Activated CD4-positive, alpha-beta T cell treated with anti-CD3 and anti-CD28 coated beads, Interleukin-2, amount 50 U/mL, for 24 hours (primary cell): ENCODE results near the gene MPG.
"Not testable (repeated sequence)": the region's sequence is repeated elsewhere in the genome, so short reads cannot be mapped to it uniquely, and the experiment has no call there.

Experiments
- DNase-seq, 2 donors: peaks; one replicate each; pipeline ENCODE4 v3.0.0-alpha.2; 2020; ENCODE audit warnings: low read depth in 1 of 2, low spot score in 1 of 2

The MPG gene, protein sequence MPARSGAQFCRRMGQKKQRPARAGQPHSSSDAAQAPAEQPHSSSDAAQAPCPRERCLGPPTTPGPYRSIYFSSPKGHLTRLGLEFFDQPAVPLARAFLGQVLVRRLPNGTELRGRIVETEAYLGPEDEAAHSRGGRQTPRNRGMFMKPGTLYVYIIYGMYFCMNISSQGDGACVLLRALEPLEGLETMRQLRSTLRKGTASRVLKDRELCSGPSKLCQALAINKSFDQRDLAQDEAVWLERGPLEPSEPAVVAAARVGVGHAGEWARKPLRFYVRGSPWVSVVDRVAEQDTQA

DNA sequence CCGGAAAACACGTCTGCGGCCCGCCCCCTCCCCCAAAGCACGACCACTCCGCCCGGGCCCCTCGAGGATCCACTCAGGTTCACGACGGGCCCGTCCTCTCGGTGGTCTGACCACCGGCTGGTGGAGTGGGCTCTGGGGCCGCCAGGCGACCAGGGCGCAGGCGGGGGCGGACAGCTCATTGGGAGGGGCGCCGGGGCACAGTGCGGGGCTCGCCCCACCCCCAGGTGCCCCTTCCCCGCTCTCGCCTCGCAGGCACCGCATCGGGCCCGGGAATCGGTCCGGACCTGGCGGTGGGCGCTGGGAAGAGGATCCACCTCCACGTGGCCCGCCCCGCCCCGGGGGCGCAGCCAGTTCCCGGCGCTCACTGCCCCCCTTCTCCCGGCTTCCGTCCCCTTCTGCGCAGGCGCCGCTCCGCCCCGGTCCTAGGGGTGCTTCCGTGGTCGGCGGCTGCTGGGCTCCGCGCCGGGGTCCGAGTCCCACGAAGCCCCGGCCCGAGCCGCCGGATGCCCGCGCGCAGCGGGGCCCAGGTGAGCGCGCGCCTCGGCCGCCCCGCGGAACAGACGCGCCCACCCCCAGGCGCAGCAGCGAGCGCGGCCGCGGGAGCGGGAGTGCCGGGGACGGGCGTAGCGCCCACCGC is at the start of gene MPG:
Gene MPG, plus strand, starts transcription at position 419 of the 637 bp plus-strand sequence. Its CDS starts 85 bp downstream, at position 504.
- peak; percentile 67 to 70 for DNase-seq

DNA sequence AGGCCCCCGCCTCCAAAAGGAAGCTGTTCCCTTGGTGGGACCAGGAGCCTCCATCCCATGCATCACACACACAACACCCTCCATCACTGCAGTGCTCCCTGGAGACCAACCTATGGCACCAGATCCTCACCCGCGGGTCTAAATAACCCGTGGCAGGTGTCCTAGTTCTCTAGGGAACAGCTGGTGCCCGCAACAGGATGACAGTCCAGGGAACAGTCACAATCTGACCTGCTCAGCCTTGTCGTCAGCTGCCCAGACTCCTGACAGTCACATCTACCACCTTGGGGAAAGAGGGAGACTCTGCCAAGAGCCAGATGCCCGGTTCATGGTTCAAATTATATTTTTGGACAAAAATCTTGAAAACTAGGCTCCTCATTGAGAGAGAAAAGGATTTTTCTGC is 47.4 kb upstream of the MPG start:
- DNase-seq = not testable (repeated sequence)

DNA sequence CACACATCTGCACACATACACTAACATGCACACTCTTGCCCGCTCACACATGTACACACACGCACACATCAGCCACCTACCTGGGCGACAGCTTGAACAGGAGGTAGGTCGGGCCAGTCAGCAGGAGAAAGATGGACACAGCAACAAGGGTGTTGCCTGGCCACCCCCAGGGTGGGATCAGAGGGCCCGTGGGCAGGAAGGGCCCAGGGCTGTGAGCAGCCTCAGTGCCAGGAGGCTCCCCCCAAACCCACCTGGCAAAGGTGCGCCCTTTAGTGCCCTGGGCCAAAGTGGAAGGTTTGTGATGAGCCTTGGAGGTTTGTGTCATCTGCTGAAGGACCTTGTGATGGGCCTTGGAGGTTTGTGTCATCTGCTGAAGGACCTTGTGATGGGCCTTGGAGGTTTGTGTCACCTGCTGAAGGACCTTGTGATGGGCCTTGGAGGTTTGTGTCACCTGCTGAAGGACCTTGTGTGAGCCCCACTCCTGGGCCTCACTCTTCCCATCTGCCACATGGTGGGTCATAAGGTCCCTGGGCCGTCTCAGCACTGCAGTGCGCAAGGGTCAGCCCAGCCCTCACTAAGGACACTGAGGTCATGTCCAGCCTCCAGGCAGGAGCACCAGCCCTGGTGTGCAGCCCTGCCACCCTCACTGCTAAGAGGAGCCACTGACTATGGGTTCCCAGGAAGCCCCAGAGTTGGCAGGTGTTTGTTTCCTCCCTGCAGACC is 44.7 kb upstream of the MPG start:
- not testable (repeated sequence) for DNase-seq

- DNase-seq = no peak
Observed at GRCh38 chr16:33877-34647, 44.0 kb upstream of the MPG start.

DNA sequence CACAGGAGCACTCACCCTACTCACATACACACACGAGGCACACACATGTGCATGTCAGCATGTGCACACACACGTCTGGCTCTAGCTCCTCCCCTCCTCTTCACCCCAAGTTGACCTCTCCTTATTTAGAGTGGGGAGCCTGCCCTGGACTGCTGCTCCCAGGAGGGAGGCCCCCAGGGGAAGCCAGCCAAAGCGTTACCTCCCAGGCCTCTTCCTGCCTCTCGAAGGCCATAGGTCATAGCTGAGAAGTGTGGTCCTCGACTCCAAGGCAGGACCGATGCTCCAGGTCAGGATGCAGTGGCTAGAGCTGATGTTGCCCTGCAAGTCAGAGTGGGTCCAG is 43.4 kb upstream of the MPG start:
- DNase-seq = no peak

DNA sequence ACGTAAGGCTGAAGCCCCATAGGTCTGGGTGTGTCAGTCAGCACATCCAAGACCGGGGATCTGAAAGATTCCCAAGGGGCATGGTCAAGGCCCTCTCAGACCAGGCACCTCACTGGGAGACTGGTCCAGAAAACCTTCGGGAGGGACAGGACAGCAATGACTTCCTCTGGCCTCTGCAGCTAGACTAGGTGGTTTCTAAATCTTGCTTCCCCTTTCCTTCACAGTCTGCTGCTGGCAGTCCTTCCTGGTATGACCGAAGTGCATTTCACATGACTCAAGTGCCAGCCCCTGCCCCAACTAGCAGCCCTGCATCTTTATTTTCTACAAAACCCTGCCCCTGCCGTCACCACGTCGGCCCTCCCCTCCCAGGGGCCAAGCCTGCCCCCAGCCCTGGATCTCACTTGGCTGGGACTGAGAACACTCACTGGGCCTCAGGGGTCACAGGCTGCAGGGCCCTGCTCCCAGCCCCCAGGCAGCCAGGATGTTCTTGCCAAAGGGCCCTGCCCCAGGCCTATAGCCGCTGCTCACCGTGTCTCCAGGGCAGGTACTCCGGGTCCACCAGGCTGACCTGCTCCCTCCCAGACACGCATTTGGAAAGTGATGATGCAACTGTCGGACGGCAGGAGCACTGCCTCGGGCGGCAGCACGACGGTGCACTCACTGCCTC is 42.9 kb upstream of the MPG start:
- no peak for DNase-seq

GRCh38 chr16:35678-36305 is 42.2 kb upstream of the MPG start:
- DNase-seq = no peak

- no peak for DNase-seq
Observed at GRCh38 chr16:36336-36984, 41.6 kb upstream of the MPG start.

- DNase-seq = no peak
Observed at GRCh38 chr16:37511-37910, 40.5 kb upstream of the MPG start.

- not testable (repeated sequence) for DNase-seq
Observed at GRCh38 chr16:38206-38605, 39.8 kb upstream of the MPG start.

- DNase-seq = peak in 1 of 2 donors; percentile 16
Observed at GRCh38 chr16:38941-39892, 38.8 kb upstream of the MPG start.

- DNase-seq = no peak
Observed at GRCh38 chr16:41439-42068, 36.5 kb upstream of the MPG start.

DNA sequence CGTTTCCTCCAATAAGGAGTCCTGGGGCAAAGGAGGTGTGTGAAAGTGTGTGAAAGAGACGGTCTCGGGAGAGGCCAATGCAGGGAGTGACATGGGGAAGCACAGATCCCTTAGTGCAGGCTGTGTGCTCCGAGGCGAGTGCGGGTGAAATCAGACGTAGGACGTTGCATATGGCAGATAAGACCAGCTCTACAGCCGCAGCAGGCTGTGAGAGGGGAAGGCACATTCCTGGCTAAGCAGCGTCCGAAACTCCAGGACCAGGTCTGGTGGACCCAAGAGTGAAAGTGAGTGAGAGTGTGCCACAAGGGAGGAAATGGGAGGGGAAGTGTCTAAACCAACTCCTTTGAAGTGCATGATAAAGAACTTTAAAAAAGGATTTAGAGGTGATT is 36.0 kb upstream of the MPG start:
- no peak for DNase-seq

DNA sequence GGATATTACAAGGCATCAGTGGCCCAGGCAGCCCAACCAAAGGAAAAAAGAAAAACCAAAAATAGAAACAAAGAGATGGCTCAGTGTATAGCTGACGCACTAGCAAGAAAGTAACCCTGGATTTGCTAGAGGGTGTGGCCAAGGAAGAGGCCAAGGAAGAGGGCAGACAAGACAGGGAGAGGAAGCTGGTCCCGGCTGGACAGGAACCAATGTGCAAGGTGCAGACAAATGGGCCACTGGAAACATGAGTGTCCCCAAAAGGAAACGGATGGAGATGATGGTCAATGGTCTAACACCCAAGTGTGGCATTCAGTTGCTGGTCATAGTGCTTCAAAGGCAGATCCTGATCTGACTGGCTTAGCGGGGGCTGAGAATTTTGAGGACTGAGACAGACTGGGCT is 35.3 kb upstream of the MPG start:
- no peak for DNase-seq

- no peak for DNase-seq
Observed at GRCh38 chr16:43294-43693, 34.7 kb upstream of the MPG start.

DNA sequence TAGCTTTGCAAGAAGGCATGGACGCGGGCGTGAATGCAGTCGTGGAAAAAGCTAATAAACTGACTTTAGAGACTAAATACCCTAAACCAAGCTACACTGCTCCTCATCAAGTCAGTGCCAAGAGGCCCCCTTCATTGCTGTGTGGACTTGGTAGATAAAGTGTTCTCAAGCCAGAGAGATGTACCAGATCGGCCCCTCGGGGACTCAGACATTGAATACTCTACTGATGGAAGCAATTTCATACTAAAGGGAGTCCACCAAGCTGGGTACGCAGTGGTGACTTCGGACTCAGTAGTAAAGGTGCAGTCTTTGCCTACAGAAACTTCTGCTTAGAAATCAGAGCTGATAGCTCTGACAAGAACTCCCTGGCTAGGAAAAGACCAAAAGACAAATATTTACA is 33.4 kb upstream of the MPG start:
- DNase-seq = no peak

DNA sequence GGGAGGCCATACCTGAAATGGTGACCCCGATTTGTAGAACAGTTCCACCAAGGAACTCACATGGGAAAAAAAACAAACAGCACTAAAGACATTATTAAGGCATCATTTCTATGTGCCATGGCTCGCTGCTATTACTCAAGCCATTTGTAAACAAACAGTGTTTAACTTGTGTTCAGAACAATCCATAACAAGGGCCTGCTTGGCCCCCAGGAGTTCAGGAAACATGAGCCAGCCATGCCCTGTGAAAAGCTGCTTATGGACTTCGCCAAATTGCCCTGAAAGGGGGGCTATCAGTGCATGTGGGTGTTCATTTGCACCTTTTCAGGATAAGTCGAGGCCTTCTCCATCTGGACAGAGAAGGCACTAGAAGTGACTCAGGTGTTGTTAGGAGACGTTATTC is 32.6 kb upstream of the MPG start:
- no peak for DNase-seq

DNA sequence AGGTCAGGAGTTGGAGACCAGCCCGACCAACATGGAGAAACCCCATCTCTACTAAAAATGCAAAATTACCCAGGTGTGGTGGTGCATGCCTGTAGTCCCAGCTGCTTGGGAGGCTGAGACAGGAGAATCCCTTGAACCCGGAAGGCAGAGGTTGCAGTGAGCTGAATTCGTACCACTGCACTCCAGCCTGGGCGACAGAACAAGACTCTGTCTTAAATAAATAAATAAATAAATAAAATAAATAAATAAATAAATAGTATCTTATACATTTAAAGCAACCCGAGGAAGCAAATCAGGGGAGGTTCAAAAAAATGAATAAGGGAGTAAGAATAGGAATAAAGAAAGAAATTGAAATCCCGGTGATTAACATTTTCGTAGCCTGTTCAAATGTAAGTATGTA is 31.5 kb upstream of the MPG start:
- not testable (repeated sequence) for DNase-seq

DNA sequence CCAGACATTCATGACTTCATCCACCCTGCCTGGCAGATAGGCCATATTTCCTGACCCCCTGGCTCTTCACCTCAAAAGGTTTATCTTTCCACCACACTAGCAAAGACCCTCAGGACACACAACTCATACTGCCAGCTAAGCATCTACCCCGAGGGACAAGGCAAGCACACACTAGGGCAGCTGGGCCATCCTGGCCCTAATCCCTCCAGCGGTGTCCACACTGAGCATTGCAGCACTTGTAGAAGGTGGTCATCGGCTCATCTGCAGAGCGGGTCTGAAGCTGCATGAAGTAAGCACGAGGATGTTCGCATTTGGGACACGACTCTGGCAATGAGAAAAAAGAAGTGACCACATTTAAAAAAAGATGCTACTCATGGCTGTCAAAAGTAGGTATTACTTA is 30.8 kb upstream of the MPG start:
- DNase-seq = no peak
